ENCODE results near the gene PRDX2.
A peak's percentile ranks its signal among the peaks of the same experiment; 100 is the strongest.

PRDX2 gene

DNA sequence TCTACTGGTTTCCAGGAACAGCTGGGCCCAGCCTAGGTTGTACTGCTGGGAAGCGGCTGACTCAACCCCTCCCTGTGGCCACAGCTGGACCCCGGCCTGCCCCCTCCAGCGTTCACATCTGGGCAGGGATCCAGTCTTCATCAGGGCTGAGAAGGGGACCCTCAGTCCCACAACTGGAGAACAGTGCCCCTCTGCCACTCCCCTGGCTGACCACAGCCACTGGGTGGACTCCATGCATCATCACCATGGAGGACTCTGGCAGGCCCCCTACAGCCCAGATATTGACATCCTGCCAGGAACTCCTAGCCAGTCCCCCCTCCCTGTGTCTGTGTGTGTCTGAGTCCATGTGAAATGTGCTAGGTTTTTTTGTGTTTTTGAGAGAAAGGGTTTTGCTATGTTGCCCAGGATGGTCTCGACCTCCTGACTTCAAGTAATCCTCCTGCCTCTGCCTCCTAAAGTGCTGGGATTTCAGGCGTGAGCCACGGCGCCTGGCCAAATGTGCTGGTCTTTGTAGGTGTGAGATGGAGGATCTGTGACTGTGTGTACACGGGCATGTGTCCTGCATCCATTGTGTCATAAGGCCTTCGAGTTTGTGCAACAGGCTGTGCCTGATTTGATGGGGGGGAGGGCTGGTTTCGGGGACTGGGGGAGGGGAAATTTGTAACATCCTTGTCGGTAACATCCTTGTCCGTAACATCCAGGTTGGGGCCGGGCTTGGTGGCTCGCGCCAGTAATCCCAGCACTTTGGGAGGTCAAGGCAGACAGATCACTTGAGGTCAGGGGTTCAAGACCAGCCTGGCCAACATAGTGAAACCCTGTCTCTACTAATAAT, 22.2 kb downstream of the PRDX2 start:
- peak; percentile 25 to 66 for DNase-seq

- no peak for DNase-seq
Observed at GRCh38 chr19:12778905-12779161, 22.8 kb downstream of the PRDX2 start.

- DNase-seq, result peak; percentile 87 to 92
Observed at GRCh38 chr19:12778017-12778904, 23.3 kb downstream of the PRDX2 start.

GRCh38 chr19:12777217-12778016, 24.2 kb downstream of the PRDX2 start:
- DNase-seq, result peak; percentile 75 to 84

- DNase-seq, result no peak
Observed at GRCh38 chr19:12774588-12775555, 26.7 kb downstream of the PRDX2 start, which contains the start of gene HOOK2. TSS of gene HOOK2 (minus strand) at chr19:12775552. CDS start at chr19:12775449, 103 bp downstream.

- DNase-seq, result peak in 1 of 2 experiments; percentile 51
Observed at GRCh38 chr19:12773571-12773970, 28.0 kb downstream of the PRDX2 start.

DNA sequence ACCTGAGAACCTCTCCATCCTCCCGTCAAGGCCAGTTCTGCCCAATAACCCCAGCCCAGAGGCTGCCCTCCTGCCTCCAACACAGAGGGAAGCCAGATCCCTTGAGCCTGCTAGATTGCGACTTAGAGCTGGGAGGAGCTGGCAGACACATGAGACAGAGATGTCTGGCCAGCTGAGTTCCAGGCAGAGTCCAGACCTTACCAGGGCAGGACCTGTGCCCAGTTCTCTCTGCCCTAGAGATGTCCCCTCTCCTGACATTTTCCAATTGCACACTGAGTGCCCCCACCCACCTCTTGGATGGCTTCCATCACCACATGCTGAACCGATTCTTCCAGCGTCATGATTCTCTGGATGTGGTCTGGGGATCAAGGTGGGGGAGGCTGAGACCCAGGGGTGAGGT, 29.3 kb downstream of the PRDX2 start:
- no peak for DNase-seq

DNA sequence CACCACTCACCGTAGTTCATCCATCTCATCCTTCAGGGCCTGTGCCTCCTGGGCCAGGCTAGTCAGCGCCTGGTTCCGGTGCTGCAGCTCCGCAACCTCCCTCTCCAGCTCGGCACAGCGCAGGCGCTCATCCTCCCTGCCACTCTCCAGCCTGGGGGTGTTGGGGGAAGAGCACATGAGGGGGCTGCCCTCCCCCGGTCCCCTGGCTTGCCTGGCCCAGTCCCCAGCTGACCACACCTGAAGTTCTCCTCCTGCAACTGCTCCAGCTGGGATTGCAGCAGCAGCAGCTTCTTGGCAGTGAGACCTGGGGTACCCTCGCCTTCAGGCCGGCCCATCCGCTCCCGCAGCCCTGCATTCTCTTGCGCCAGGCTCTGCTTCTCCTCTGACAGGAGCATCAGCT, 30.7 kb downstream of the PRDX2 start:
- no peak for DNase-seq

DNA sequence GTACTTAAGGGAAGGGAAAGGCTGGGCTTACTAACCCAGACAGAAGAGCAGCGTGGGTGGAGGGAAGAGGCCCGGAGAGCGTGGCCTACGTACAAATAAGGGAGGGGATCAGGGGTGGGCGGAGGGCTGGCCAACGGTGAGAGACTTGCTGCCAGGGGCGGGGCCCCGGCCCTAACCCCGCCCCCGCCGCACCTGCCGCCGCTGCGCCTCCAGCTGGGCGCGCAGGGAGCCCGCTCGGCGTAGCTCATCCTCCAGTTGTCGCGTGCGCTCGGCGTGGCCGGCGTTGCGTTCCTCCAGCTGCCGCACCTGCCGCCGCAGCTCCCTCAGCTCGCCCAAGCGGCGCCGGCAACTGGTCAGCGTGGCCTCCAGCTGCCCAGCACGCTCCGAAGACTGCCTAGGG, 31.9 kb downstream of the PRDX2 start:
- DNase-seq, result no peak

- DNase-seq, result no peak
Observed at GRCh38 chr19:12767666-12768065, 33.9 kb downstream of the PRDX2 start.

DNA sequence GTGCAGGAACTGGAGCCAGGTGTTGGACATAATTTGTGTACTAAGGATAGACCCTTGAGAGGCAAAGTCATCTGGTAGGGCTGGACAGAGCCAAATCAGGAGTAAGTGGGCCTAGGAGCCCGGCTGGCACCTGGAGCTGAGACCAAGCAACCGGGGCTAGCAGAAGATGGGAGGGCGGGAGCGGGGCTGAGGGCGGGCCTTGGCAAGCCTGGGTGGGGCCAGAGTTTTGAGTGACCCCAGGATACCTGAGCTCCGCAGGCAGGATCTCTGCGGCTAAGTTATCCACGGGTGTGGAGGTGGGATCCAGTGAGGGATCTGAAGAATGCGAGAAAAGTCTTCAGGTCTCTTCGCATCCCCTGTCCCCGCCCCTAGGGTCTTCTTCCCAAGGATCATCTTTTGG, 34.5 kb downstream of the PRDX2 start:
- no peak for DNase-seq

GRCh38 chr19:12766051-12766521, 35.5 kb downstream of the PRDX2 start:
- DNase-seq, result no peak

DNA sequence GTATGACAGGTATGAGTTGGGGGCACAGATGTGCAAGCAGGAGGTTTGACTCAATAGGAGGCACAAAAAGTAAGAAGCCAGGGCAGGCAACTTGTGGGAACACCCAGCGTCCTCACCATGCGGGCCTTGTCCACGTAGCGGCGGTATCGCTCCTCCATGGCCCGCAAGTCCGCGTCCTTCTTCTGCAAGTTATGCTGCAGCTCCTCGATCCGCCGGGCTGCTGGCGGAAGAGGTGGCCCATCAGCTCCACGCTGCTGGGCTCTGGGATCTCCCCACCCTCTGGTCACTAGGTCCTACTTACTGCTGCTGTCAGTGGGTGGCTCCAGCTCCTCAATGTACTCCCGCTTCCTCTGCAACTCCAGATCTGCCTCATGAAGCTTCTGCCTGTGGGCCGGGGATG, 36.9 kb downstream of the PRDX2 start:
- no peak for DNase-seq

DNA sequence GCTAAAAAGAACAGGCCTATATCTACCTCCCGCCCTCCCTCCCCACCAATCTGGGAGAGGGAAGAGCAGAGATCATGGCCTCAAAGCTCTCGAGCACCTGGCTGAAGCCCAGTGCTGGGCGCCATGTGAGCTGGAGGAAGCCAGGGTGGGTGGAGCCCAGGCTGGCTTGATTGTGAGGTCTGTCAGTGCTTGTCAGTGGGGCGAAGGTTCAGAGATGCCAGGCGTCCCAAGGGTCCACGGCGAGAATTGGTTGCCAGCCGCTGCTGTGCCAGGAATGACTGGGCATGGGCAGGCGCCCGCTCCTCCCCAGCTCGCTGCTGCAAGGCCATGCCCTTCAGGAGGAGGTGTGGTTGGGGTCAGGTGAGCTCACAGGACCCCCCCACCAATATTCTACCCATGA, 38.5 kb downstream of the PRDX2 start:
- DNase-seq, result no peak

- no peak for DNase-seq
Observed at GRCh38 chr19:12759686-12760085, 41.9 kb downstream of the PRDX2 start.

DNA sequence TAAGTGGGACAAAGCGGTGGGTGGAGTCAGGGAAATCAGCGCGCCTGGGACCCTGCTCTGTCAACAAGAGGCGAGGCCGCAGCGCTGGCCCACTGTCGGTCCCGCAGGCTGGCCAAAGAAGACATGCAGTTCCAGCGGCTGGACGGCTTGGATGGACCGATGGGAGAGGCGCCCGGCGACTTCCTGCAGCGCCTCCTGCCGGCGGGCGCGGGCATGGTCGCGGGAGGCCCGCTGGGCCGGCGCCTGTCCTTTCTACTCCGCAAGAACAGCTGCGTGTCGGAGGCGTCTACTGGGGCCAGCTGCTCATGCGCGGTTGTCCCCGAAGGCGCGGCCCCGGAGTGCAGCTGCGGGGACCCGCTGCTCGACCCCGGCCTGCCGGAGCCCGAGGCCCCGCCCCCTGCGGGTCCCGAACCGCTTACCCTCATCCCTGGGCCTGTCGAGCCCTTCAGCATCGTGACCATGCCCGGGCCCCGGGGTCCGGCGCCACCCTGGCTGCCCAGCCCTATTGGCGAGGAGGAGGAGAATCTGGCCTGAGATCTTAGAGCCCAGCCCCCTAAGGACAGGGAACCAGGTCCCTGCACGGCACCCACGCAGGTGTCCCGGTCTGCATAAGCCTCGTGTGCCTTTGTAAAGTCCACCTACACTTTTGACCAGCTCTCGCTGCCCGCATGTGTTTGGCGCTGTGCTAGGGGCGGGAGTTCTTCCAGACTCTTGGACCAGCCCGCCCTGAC, 43.9 kb downstream of the PRDX2 start:
- DNase-seq, result peak; percentile 65 to 80

GRCh38 chr19:12756150-12756883, 45.3 kb downstream of the PRDX2 start:
- no peak for DNase-seq

- no peak for DNase-seq
Observed at GRCh38 chr19:12754465-12755196, 47.0 kb downstream of the PRDX2 start.

- no peak for DNase-seq
Observed at GRCh38 chr19:12752056-12752781, 49.4 kb downstream of the PRDX2 start.
